Tibial nerve (tissue), 4 donors: Measurements from ENCODE around the gene OR7D2. TPM values are rescaled to one million over a fixed set of nuclear protein-coding genes. Genes with fewer than 3 reads are reported as not detected.

Experiments
- DNase-seq, 2 donors: peaks; one replicate each; pipeline ENCODE4 v3.0.0-alpha.2; 2019; ENCODE audit warnings: low spot score in 2 of 2
- H3K27ac ChIP-seq, 4 donors: fragments of 200-600 bp; sonication (generic) in 3 of 4; one replicate each; pipeline ENCODE4 v1.5.1; 2017 to 2019; ENCODE audit warnings: mild to moderate bottlenecking in 1 of 4
- H3K27me3 ChIP-seq, 2 donors: fragments of 200-600 bp; sonication (generic) in 1 of 2; one replicate each; pipeline versions ENCODE4 v1.5.1 to v1.6.0; 2017 to 2019
- H3K36me3 ChIP-seq, 3 donors: fragments of 200-600 bp; sonication (generic); one replicate each; pipeline ENCODE4 v1.5.1; 2018 to 2019
- H3K4me1 ChIP-seq, 4 donors: fragments of 200-600 bp; sonication (generic) in 3 of 4; one replicate each; pipeline ENCODE4 v1.5.1; 2017 to 2019
- H3K4me3 ChIP-seq, 4 donors: fragments of 200-600 bp; sonication (generic) in 3 of 4; one replicate each; pipeline ENCODE4 v1.5.1; 2017 to 2019; ENCODE audit warnings: mild to moderate bottlenecking in 1 of 4, moderate library complexity in 1 of 4
- H3K9me3 ChIP-seq, 4 donors: fragments of 200-600 bp; sonication (generic) in 3 of 4; one replicate each; pipeline ENCODE4 v1.5.1; 2017 to 2019
- CTCF ChIP-seq, 5 experiments: fragments of 200-600 bp in 3 of 5; fragments of 450-650 bp in 2 of 5; sonication (generic) in 3 of 5; IDR thresholded peaks; one replicate each; pipeline ENCODE4 v1.5.1; 2016 to 2019; ENCODE audit warnings: antibody characterized with exemption in 5 of 5, mild to moderate bottlenecking in 3 of 5, moderate library complexity in 2 of 5
- EP300 ChIP-seq, 2 donors: sonication (generic); formaldehyde crosslinking; IDR thresholded peaks; one replicate each; pipeline ENCODE4 v1.6.1; 2017; ENCODE audit warnings: antibody characterized with exemption in 2 of 2, mild to moderate bottlenecking in 1 of 2
- POLR2A ChIP-seq, 2 donors: fragments of 450-650 bp; IDR thresholded peaks; one replicate each; pipeline ENCODE4 v1.6.1; 2017; ENCODE audit warnings: antibody characterized with exemption in 2 of 2, mild to moderate bottlenecking in 2 of 2, moderate library complexity in 2 of 2
- WGBS, 2 donors: methylation state at CpG; one replicate each; pipeline ENCODE4 v1.1.5; 2018; 5-methylcytosine and 5-hydroxymethylcytosine counted together
- total RNA-seq, 4 donors: library from RNA; depleted of rRNA; stranded (reverse); fragments of >200 nt; gene quantifications; one replicate each; pipeline ENCODE4 v1.1.0, GENCODE V29; 2016

OR7D2 gene
- total RNA-seq, 4 donors from 2014 or later = 0.44 TPM; not detected in 3

DNA sequence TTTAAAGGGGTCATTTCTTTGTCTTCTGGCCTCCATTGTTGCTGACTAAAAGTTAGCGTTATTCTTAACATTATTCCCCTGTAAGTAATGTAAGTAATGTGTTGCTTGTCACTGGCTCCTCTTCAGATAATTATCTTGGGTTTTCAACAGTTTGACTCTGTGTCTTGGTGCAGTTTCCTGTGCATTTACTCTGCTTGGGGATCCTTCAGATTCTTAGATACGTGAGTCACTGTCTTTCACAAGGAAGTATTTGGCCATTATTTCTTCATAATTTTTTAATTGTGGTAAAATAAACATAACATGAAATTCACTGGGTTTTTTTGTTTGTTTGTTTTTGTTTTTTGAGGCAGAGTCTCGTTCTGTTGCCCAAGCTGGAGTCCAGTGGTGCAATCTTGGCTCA is 13.5 kb upstream of the OR7D2 start:
- H3K4me1 ChIP-seq = no peaks in the 10 kb centered on the region
- H3K27ac ChIP-seq = no peak overlapping the region
- H3K9me3 ChIP-seq = peaks cover 0 to 79% (median 18%) of the 10 kb centered on the region in 4 donors
- no peak overlapping the region for H3K4me3 ChIP-seq
- DNase-seq = no peak
- H3K36me3 ChIP-seq = peaks cover 14 to 93% (median 28%) of the 10 kb centered on the region in 3 donors
- WGBS, 2 donors = 89 to 96% methylated on average over 3 of the region's 3 CpGs
- no peak for TF ChIP-seq CTCF (IDR thresholded peaks at IDR 0.05)
- TF ChIP-seq POLR2A (IDR thresholded peaks at IDR 0.05) = no peak
- no peak for TF ChIP-seq EP300 (IDR thresholded peaks at IDR 0.05)
- H3K27me3 ChIP-seq = no peaks in the 10 kb centered on the region

GRCh38 chr19:9166846-9167245 is 11.9 kb upstream of the OR7D2 start:
- WGBS, 2 donors = 82 to 87% methylated on average over 4 of the region's 4 CpGs
- no peak for TF ChIP-seq CTCF (IDR thresholded peaks at IDR 0.05)
- TF ChIP-seq EP300 (IDR thresholded peaks at IDR 0.05) = no peak
- no peak for TF ChIP-seq POLR2A (IDR thresholded peaks at IDR 0.05)
- DNase-seq = no peak
- Histone ChIP-seq H3K4me3 (no peak overlapping the region), H3K27me3 (no peaks in the 10 kb centered on the region), H3K36me3 (peaks cover 4 to 77% (median 12%) of the 10 kb centered on the region in 3 donors), H3K4me1 (no peaks in the 10 kb centered on the region), H3K27ac (no peak overlapping the region), H3K9me3 (peaks cover 0 to 71% (median 10%) of the 10 kb centered on the region in 4 donors)

GRCh38 chr19:9171393-9171991 is 7.3 kb upstream of the OR7D2 start:
- H3K36me3 ChIP-seq = peaks cover 0 to 31% (median 0%) of the 10 kb centered on the region in 3 donors
- WGBS, 2 donors = 67 to 71% methylated on average over 6 of the region's 6 CpGs
- no peak overlapping the region for H3K27ac ChIP-seq
- TF ChIP-seq EP300 (IDR thresholded peaks at IDR 0.05) (no peak), CTCF (IDR thresholded peaks at IDR 0.05) (no peak), POLR2A (IDR thresholded peaks at IDR 0.05) (no peak)
- peak in 1 of 2 donors; percentile 5 for DNase-seq
- H3K4me1 ChIP-seq = no peaks in the 10 kb centered on the region
- H3K9me3 ChIP-seq = peaks cover 0 to 39% (median 1%) of the 10 kb centered on the region in 4 donors
- H3K27me3 ChIP-seq = no peaks in the 10 kb centered on the region
- no peak overlapping the region for H3K4me3 ChIP-seq

GRCh38 chr19:9175326-9175725 is 3.5 kb upstream of the OR7D2 start:
- H3K27ac ChIP-seq = no peak overlapping the region
- H3K36me3 ChIP-seq = no peaks in the 10 kb centered on the region
- H3K4me1 ChIP-seq = no peaks in the 10 kb centered on the region
- TF ChIP-seq CTCF (IDR thresholded peaks at IDR 0.05) = no peak
- TF ChIP-seq POLR2A (IDR thresholded peaks at IDR 0.05) = no peak
- TF ChIP-seq EP300 (IDR thresholded peaks at IDR 0.05) = no peak
- no peak for DNase-seq
- H3K4me3 ChIP-seq = no peak overlapping the region
- no peaks in the 10 kb centered on the region for H3K27me3 ChIP-seq
- peaks cover 0 to 14% (median 0%) of the 10 kb centered on the region in 4 donors for H3K9me3 ChIP-seq
- WGBS, 2 donors = 90 to 93% methylated on average over 5 of the region's 5 CpGs

GRCh38 chr19:9183000-9183399 is 4.2 kb downstream of the OR7D2 start:
- H3K9me3 ChIP-seq = peaks cover 0 to 7% (median 0%) of the 10 kb centered on the region in 4 donors
- TF ChIP-seq EP300 (IDR thresholded peaks at IDR 0.05) (no peak), CTCF (IDR thresholded peaks at IDR 0.05) (no peak), POLR2A (IDR thresholded peaks at IDR 0.05) (no peak)

More at GRCh38 chr19:9183000-9183399, 4.2 kb downstream of the OR7D2 start:
- no peaks in the 10 kb centered on the region for H3K36me3 ChIP-seq
- no peak overlapping the region for H3K4me3 ChIP-seq
- H3K4me1 ChIP-seq = no peaks in the 10 kb centered on the region
- no peak for DNase-seq
- 93 to 94% methylated on average over 17 of the region's 17 CpGs for WGBS, 2 donors
- no peaks in the 10 kb centered on the region for H3K27me3 ChIP-seq
- no peak overlapping the region for H3K27ac ChIP-seq
